HEK293T (cell line): Measurements from ENCODE around the gene WDPCP.

Source experiments
- ARNT ChIP-seq: fragments of 450-650 bp; IDR thresholded peaks from 2 replicates; pipeline ENCODE4 v1.6.1; 2017; ENCODE audit warnings: mild to moderate bottlenecking
- BHLHE40 ChIP-seq: fragments of 450-650 bp; IDR thresholded peaks from 2 replicates; pipeline ENCODE4 v1.6.1; 2016; ENCODE audit warnings: mild to moderate bottlenecking, moderate library complexity, borderline replicate concordance
- L3MBTL2 ChIP-seq: fragments of 450-650 bp; conservative IDR thresholded peaks from 2 replicates; pipeline ENCODE4 v1.6.1; 2016; ENCODE audit warnings: mild to moderate bottlenecking
- NFRKB ChIP-seq: fragments of 450-650 bp; IDR thresholded peaks from 2 replicates; pipeline ENCODE4 v1.6.1; 2016; ENCODE audit warnings: mild to moderate bottlenecking, moderate library complexity
- SP1 ChIP-seq: fragments of 450-650 bp; IDR thresholded peaks from 2 replicates; pipeline ENCODE4 v1.6.1; 2017

DNA sequence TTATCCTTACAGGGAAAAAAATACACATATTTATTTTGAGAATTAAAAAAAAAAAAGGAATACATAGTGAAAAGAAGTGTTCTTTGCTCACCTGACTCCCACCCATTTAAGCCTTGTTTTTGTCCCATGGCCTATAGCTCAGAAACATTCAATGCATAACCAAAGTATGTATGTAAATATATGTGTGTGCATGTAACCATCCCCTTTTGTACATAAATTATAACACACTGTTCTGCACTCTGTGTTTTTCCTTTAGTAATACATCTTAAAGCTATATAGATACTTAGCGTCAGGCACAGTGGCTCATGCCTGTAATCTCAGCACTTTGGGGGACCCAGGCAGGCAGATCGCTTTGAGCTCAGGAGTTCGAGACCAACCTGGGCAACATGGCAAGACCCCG lies 22.2 kb upstream of the WDPCP start:
- TF ChIP-seq L3MBTL2 (no peak), NFRKB (no peak), BHLHE40 (no peak), SP1 (no peak), ARNT (no peak)
